ENCODE results near the gene PRG3.

PRG3 gene

GRCh38 chr11:57419146-57419545 lies 38.2 kb upstream of the PRG3 start:
- TF ChIP-seq, protein P1, sequence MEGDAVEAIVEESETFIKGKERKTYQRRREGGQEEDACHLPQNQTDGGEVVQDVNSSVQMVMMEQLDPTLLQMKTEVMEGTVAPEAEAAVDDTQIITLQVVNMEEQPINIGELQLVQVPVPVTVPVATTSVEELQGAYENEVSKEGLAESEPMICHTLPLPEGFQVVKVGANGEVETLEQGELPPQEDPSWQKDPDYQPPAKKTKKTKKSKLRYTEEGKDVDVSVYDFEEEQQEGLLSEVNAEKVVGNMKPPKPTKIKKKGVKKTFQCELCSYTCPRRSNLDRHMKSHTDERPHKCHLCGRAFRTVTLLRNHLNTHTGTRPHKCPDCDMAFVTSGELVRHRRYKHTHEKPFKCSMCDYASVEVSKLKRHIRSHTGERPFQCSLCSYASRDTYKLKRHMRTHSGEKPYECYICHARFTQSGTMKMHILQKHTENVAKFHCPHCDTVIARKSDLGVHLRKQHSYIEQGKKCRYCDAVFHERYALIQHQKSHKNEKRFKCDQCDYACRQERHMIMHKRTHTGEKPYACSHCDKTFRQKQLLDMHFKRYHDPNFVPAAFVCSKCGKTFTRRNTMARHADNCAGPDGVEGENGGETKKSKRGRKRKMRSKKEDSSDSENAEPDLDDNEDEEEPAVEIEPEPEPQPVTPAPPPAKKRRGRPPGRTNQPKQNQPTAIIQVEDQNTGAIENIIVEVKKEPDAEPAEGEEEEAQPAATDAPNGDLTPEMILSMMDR (IDR thresholded peaks at IDR 0.05), result no peak
- H3K4me3 ChIP-seq, result no peak overlapping the region
- H3K27ac ChIP-seq, result no peak overlapping the region
- no peak for DNase-seq (ENCODE audit: low spot score)

- Histone ChIP-seq H3K27ac (no peak overlapping the region), H3K4me3 (no peak overlapping the region)
- TF ChIP-seq, protein P1 (IDR thresholded peaks at IDR 0.05), result no peak
- DNase-seq (ENCODE audit: low spot score), result no peak
These were observed 37.2 kb upstream of the PRG3 start for GRCh38 chr11:57418131-57418530.

DNA sequence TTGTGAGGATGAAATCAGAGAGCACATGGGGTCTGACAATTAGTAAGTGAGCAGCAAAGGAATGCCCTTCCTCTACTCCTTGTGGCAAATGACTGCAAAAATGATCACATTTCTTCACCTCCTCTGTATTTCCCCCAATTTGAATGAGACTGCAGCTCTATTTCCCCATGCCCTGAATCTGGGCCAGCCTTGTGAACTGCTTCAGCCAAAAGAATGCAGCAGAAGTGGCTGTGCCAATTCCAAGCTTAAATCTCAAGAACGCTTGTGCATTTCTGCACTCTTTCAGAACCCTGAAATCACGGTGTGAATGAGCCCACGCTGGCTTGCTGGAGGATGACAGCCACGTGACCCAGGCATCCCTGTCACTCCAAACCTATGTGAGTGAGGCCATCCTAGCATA lies 36.1 kb upstream of the PRG3 start:
- TF ChIP-seq, protein P1 (IDR thresholded peaks at IDR 0.05), result no peak
- H3K4me3 ChIP-seq, result no peak overlapping the region
- no peak for DNase-seq (ENCODE audit: low spot score)
- H3K27ac ChIP-seq, result peak overlapping the region in 1 of 2 donors; percentile 3

- TF ChIP-seq, protein P1 (IDR thresholded peaks at IDR 0.05), result no peak
- Histone ChIP-seq H3K4me3 (no peak overlapping the region), H3K27ac (peak overlapping the region in 1 of 2 donors; percentile 3)
- no peak for DNase-seq (ENCODE audit: low spot score)
These were observed 35.5 kb upstream of the PRG3 start for GRCh38 chr11:57416436-57416835.

- TF ChIP-seq, protein P1 (IDR thresholded peaks at IDR 0.05), result no peak
- Histone ChIP-seq H3K27ac (no peak overlapping the region), H3K4me3 (no peak overlapping the region)
- DNase-seq (ENCODE audit: low spot score), result no peak
These were observed 33.8 kb upstream of the PRG3 start for GRCh38 chr11:57414612-57415212.

DNA sequence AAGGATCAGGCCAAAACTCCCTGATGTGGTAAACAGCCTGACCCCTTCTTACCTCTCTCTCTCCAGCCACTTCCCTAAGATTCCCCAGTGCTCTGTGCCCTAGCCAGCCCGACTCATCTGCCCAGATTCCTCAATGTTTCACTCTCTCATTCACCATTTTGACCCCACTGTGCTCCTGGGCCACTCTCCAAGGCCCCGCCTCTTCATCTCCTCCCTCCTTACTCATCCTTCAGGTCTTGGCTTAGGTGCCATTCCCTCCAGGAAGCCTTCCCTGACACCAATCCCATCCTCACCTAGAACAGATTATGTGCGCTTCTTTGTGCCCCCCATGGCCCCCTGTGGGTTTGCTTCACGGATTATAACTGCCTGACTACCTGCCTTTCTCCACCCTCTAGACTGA lies 32.7 kb upstream of the PRG3 start:
- TF ChIP-seq, protein P1 (IDR thresholded peaks at IDR 0.05), result no peak
- no peak for DNase-seq (ENCODE audit: low spot score)
- no peak overlapping the region for H3K27ac ChIP-seq
- no peak overlapping the region for H3K4me3 ChIP-seq

DNA sequence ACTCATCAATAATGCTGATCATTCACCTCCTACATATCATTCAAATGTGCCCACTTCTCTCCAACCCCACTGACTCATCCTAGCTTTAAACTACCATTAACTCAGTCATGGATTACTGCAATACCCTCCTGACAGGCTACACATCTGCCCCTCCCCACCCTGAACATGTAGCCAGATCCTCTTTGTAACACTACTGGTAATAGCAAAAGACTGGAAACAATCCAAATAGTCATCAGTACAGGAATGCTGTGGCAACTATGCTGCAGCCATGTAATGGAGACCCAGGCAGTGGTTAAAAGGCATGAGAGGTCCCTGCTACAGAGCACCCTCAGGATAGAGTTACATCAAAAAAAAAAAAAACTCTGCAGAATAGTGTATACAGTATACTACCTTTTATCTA lies 29.3 kb upstream of the PRG3 start:
- no peak for DNase-seq (ENCODE audit: low spot score)
- no peak overlapping the region for H3K27ac ChIP-seq
- TF ChIP-seq, protein P1 (IDR thresholded peaks at IDR 0.05), result no peak
- no peak overlapping the region for H3K4me3 ChIP-seq
